Adipocyte (in vitro differentiated cells): Measurements from ENCODE around the gene CDC5L.
"Not testable (repeated sequence)": the region's sequence is repeated elsewhere in the genome, so short reads cannot be mapped to it uniquely, and the experiment has no call there.

ENCODE experiments used
- DNase-seq: peaks from one replicate; pipeline ENCODE4 v3.0.0-alpha.2; 2015; ENCODE audit warnings: low read depth
- H3K27me3 ChIP-seq: replicated peaks from 2 replicates; pipeline ENCODE4 v1.7.0; 2013; ENCODE audit warnings: mild to moderate bottlenecking, low read length, moderate library complexity; ENCODE audit not compliant: control insufficient read depth, insufficient read depth
- H3K36me3 ChIP-seq: 2 replicates; pipeline ENCODE4 v1.7.0; 2013; ENCODE audit warnings: low read length, mild to moderate bottlenecking, moderate library complexity; ENCODE audit not compliant: control insufficient read depth, insufficient read depth, severe bottlenecking
- H3K4me1 ChIP-seq: 2 replicates; pipeline ENCODE4 v1.7.0; 2013; ENCODE audit warnings: mild to moderate bottlenecking, low read length, moderate library complexity; ENCODE audit not compliant: control insufficient read depth, insufficient read depth
- H3K4me3 ChIP-seq: 2 replicates; pipeline ENCODE4 v1.7.0; 2013; ENCODE audit warnings: mild to moderate bottlenecking, low read length, moderate library complexity
- H3K9ac ChIP-seq: 2 replicates; pipeline ENCODE4 v1.7.0; 2013; ENCODE audit warnings: mild to moderate bottlenecking, low read length, moderate library complexity
- H3K9me3 ChIP-seq: 2 replicates; pipeline ENCODE4 v1.7.0; 2013; ENCODE audit warnings: mild to moderate bottlenecking, low read length, moderate library complexity; ENCODE audit not compliant: control insufficient read depth

CDC5L gene

GRCh38 chr6:44441091-44441855, 53.8 kb downstream of the CDC5L start:
- H3K36me3 ChIP-seq = peaks cover 14% of the 10 kb centered on the region

DNA sequence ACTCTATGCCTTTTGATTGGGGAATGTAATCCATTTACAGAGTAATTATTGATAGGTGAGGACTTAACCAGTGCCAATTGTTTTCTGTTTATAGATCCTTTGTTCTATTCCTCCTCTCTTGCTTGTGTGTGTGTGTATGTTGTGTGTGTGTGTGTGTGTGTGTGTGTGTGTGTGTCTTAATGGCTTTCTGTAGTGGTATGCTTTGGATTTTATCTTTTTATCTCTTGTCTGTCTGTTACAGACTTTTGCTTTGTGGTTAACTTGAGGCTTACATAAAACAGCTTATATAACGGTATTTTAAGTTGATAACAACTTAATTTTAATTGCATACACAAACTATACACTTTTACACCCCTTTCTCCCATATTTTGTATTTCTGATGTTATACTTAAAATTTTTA, 54.7 kb downstream of the CDC5L start:
- Histone ChIP-seq H3K4me1 (peaks cover 21% of the 10 kb centered on the region), H3K9me3 (peaks cover 10% of the 10 kb centered on the region), H3K27me3 (no peaks in the 10 kb centered on the region), H3K36me3 (peaks cover 14% of the 10 kb centered on the region), H3K4me3 (no peak overlapping the region), H3K9ac (no peak overlapping the region)
- no peak for DNase-seq

More at GRCh38 chr6:44441091-44441855, 53.8 kb downstream of the CDC5L start:
- H3K4me3 ChIP-seq = no peak overlapping the region
- peaks cover 12% of the 10 kb centered on the region for H3K4me1 ChIP-seq
- no peak overlapping the region for H3K9ac ChIP-seq
- no peaks in the 10 kb centered on the region for H3K27me3 ChIP-seq
- H3K9me3 ChIP-seq = peaks cover 10% of the 10 kb centered on the region
- no peak for DNase-seq

DNA sequence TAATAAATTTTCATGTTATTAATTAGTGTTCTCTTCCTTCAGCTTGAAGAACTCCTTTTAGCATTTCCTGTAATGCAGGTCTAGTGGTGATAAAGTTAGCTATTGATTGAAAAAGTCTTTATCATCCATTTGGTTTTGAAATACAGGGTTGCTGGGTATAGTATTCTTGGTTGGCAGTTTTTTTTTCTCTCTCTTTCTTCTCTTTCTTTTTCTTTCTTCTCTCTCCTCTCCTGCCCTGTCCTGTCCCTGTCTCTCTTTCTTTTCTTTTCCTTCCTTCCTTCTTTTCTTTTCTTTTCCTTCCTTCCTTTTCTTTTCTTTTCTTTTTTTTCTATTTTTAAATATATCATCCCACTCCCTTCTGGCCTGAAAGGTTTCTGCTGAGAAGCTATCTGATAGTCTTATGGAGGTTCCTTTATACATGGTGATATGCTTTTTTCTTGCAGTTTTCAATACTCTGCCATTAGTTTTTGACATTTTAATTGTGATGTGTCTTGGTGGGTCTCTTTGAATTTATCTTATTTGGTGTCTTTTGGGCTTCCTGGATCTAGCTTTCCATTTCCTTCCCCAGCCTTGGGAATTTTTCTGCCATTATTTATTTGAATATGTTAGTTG, 55.4 kb downstream of the CDC5L start:
- Histone ChIP-seq H3K4me1 (peaks cover 25% of the 10 kb centered on the region), H3K9ac (no peak overlapping the region), H3K36me3 (peaks cover 20% of the 10 kb centered on the region), H3K4me3 (no peak overlapping the region), H3K9me3 (peaks cover 10% of the 10 kb centered on the region), H3K27me3 (no peaks in the 10 kb centered on the region)
- DNase-seq = no peak

- H3K4me1 ChIP-seq = peaks cover 17% of the 10 kb centered on the region
- no peaks in the 10 kb centered on the region for H3K27me3 ChIP-seq
- H3K9ac ChIP-seq = no peak overlapping the region
- H3K4me3 ChIP-seq = no peak overlapping the region
- peaks cover 27% of the 10 kb centered on the region for H3K36me3 ChIP-seq
- no peak for DNase-seq
- H3K9me3 ChIP-seq = peaks cover 10% of the 10 kb centered on the region
Observed at GRCh38 chr6:44444853-44445252, 57.3 kb downstream of the CDC5L start.

DNA sequence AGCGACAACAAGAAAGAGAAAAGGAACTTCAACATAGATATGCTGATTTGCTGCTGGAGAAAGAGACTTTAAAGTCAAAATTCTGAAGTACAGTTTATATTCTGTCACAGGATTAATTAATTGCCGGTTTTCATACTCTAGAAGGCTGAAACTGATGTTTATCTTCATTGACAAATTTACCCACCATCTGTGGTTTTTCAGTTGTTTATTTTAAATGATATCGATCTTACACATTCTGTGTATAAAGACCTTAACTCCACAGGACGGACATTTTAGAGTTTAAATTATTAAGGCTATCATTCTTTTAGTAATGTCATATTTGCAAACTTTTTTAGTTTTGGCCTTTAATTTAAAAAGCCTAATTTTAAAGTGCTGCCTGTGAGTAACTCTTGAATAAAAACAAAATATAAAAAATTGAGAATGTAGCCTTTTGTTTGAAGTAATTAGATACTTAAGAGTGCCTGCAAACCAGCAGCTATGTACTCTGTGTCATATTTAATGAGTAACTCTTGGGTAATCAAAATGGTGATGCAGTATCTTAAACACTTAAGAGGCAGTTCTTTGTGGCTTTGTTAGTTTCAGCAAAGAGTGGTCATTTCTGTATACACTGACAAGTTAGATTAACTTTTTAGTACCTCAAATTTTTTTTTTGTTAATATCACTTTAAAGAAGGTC, 59.3 kb downstream of the CDC5L start:
- peak; percentile 83 for DNase-seq
- H3K36me3 ChIP-seq = peaks cover 27% of the 10 kb centered on the region

DNA sequence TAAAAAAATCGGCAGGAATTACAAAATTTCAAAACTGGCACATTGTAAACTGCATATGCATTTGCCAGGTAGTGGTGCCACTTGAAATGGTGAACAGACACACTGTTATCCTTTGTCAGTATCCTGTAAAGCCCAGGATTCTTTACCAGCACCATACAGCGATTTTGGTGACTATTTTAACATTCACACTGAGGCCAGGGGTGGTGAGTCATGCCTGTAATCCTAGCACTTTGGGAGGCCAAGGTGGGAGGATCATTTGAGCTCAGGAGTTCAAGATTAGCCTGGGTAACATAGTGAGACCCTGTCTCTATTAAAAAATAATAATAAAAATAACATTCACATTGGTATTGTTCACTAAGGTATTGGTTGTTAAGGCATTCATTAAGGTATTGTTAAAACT, 61.7 kb downstream of the CDC5L start:
- peaks cover 21% of the 10 kb centered on the region for H3K36me3 ChIP-seq
- not testable (repeated sequence) for DNase-seq

More for the DNA sequence above, 59.3 kb downstream of the CDC5L start:
- H3K9me3 ChIP-seq = peaks cover 10% of the 10 kb centered on the region
- no peak overlapping the region for H3K4me3 ChIP-seq
- no peaks in the 10 kb centered on the region for H3K27me3 ChIP-seq
- H3K9ac ChIP-seq = no peak overlapping the region
- peaks cover 14% of the 10 kb centered on the region for H3K4me1 ChIP-seq

DNA sequence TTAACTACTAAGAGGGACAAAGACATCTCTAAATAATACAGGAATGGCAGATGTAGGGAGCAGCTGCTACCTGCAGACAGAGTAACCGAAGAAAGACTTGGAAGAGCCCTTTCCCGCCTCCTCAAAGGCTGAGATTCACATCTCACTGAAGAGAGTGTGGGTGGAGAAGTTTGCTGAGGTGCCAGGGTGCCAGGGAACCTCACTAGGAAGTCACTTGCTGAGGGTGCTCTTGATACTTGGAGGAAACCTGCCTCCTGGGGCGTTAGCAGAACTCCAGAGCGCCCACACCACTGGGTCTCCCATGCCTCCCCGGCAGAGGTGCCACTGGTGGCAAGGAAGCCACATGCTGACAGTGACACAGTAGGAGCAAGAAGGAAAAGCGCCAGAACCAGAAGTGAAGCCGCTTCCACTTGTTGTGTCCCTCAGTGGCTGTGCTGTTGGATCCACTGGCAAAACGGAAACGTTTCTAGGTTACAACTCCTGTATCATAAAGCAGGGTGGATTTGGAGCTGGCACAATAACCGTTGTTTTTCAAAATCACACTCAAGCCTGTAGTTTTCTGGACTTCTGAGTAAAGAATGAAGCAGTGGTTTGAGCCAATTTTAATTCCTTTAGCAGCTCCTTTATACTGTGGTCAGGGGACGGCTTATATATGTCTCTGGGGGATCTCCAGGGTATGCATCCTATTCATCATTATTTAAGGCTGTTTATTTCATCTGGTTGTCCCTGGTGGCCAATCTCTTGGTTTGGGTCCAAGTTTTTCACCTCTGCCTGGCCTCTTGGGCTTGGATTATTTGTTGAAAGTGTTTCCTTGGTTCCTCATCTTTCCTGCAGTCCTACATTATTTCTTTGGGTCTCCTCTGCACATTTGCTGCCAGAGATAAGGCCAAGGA, 64.5 kb downstream of the CDC5L start:
- peak overlapping the region; percentile 51 for H3K9ac ChIP-seq
- no peaks in the 10 kb centered on the region for H3K27me3 ChIP-seq
- H3K4me1 ChIP-seq = peaks cover 25% of the 10 kb centered on the region
- no peak for DNase-seq
- peak overlapping the region; percentile 66 for H3K4me3 ChIP-seq
- no peaks in the 10 kb centered on the region for H3K9me3 ChIP-seq
- H3K36me3 ChIP-seq = peaks cover 13% of the 10 kb centered on the region

More for the DNA sequence above, 61.7 kb downstream of the CDC5L start:
- H3K4me1 ChIP-seq = peaks cover 26% of the 10 kb centered on the region
- H3K4me3 ChIP-seq, H3K9ac ChIP-seq, H3K9me3 ChIP-seq, H3K27me3 ChIP-seq: not testable (repeated sequence)

GRCh38 chr6:44452725-44453124, 65.2 kb downstream of the CDC5L start:
- H3K36me3 ChIP-seq = peaks cover 9% of the 10 kb centered on the region
- peak overlapping the region; percentile 66 for H3K4me3 ChIP-seq
- DNase-seq = peak; percentile 72
- H3K4me1 ChIP-seq = peaks cover 25% of the 10 kb centered on the region
- peak overlapping the region; percentile 51 for H3K9ac ChIP-seq
- no peaks in the 10 kb centered on the region for H3K9me3 ChIP-seq
- H3K27me3 ChIP-seq = no peaks in the 10 kb centered on the region

GRCh38 chr6:44453146-44453545, 65.6 kb downstream of the CDC5L start:
- peaks cover 25% of the 10 kb centered on the region for H3K4me1 ChIP-seq
- H3K9ac ChIP-seq = no peak overlapping the region
- H3K4me3 ChIP-seq = no peak overlapping the region
- no peaks in the 10 kb centered on the region for H3K9me3 ChIP-seq
- DNase-seq = no peak
- no peaks in the 10 kb centered on the region for H3K27me3 ChIP-seq
- H3K36me3 ChIP-seq = peaks cover 5% of the 10 kb centered on the region

DNA sequence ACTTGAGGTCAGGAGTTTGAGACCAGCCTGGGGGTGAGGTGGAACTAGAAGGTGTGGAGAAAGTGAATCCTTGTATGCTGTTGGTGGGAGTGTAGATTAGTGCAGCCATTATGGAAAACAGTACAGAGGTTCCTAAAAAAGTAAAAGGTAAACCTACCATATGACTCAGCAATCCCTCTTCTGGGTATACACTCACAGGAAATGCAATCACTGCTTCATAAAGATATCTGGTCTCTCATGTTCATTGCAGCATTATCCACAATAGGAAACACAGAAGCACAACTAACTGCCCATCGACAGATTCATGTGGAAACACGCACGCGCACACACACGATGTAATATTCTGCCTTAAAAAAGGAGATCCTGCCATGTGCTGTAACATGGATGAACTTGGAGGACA, 66.7 kb downstream of the CDC5L start:
- Histone ChIP-seq H3K9me3 (no peaks in the 10 kb centered on the region), H3K36me3 (no peaks in the 10 kb centered on the region), H3K4me1 (peaks cover 25% of the 10 kb centered on the region), H3K4me3 (no peak overlapping the region), H3K9ac (no peak overlapping the region), H3K27me3 (no peaks in the 10 kb centered on the region)
- DNase-seq = no peak
